T-helper 9 cell (primary cell): Measurements from ENCODE around the gene ZNF224.
"Not testable (repeated sequence)": the region's sequence is repeated elsewhere in the genome, so short reads cannot be mapped to it uniquely, and the experiment has no call there.

ENCODE experiments used
- DNase-seq: peaks from one replicate; pipeline ENCODE4 v3.0.0-alpha.2; 2020
- total RNA-seq, 2 donors: gene quantifications; one replicate each; lab custom pipeline; 2026; lab: John Stamatoyannopoulos, UW

The ZNF224 gene
- total RNA-seq, result 45.1 to 78.6 reads per million in 2 donors

DNA sequence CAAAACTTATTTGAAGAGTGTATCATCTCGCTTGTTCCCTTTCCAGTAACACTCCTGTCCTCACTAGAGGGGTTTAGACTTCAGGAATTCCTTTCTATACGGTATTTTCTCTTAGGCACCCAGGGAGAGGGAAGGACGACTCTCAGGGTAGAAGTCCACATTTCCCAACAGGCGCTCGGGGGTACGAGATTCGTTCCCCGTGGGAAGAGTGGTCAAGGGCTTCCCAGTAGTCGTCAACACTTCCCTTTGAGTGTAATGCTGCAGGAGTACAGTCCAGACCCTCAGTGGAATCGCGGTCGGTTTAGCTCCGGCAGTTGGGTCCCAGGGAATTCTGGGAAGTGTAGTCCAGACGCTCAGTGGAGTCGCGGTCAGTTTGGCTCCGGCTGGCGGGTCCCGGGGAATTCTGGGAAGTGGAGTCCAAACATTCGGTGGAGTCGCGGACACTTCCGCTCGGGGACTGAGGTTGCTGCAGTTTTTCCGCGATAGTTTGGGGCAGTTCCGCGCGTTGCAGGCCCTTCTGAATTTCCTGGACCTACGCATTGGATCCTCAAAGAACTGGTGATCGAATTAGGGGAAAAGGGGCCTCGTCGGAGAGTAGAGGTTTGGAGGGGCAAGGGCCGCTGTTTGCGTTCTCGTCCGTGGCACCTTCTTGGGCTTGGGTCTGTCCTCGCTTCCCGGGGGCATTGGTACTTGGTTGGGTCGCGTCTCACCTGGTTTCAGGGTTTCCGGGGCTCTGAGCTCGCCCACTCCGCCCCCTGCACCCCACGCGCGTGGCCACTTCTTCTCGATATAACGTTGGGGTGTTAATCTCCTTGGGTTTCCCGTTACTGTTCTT is at the start of gene ZNF224:
Gene ZNF224 (plus strand): TSS at position 431 of the 835 bp plus-strand sequence. CDS start 3,513 bp downstream, outside the sequence.
- DNase-seq, result peak; percentile 64

DNA sequence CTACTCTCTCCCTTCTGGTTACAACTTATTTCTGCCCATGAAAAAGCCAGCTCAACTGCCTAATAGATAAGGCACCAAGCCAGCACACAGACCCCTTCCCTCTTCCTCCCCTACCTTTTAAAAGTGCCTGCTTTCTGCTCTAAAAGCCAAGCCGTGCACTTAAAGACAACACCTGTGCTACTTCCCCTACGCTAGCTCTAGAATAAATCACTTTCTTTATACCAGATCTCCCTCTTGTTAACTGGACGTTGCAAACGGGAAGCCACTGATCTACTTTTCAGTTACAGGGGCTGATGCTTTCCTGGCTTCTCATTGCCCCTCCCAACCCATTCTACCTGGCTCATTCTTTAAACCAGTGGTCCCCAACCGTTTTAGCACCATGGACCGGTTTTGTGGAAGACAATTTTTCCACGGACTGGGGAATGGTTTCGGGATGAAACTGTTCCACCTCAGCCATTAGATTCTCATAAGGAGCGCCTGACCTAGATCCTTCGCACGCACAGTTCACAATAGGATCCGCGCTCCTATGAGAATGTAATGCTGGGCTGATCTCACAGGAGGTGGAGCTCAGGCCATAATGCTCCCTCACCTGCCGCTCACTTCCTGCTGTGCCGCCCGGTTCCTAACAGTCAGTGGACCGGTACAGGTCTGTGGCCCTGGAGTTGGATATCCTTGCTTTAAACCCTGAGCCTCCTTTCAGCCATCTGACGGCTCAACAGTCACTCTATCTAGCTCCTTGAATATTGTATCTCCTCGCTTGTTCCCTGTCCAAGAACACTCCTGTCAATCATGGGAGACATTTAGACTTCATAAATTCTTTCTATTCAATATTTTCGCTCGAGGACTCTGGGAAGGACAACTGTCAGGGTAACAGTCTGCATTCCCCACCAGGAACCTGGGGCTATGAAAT is 43.2 kb upstream of the ZNF224 start:
- DNase-seq, result no peak

DNA sequence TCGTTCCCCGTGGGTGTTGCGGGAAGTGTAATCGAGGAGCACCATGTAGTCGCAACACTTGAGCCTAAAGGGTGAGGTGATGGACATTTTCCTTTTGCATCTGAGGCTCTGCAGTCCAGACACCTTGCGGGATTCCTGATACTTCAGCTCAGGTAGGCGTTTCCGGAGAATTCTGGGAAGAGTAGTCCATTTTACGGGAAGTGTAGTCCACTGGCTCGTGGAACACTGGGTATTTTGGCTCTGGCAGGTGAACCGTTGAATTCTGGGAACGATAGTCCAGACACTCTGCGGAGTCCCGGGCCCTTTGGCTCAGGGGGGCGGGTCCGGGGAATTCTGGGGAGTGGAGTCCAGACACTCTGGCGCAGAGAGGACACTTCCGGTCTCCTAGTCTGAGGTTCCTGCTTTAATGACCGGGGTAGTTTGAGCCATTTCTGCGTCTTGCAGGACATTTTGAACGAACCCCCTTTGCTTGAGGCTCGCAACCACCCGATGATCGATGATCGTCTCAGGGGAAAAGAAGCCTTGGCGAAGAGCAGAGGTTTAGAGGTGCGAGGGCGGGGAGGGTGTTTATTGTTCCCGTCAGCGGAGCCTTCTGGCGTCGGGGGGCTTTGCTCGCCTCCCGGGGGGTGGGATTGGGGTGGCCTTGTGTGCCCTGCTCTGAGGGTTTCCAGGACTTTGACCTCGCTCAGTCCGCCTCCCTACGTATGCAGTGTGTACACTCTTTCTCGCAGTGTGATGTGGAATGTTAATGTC is 42.3 kb upstream of the ZNF224 start, which contains the start of gene ZNF223:
Gene ZNF223 (plus strand): TSS at position 387 of the 753 bp plus-strand sequence. CDS start 3,141 bp downstream, outside the sequence.
- DNase-seq, result peak; percentile 19

DNA sequence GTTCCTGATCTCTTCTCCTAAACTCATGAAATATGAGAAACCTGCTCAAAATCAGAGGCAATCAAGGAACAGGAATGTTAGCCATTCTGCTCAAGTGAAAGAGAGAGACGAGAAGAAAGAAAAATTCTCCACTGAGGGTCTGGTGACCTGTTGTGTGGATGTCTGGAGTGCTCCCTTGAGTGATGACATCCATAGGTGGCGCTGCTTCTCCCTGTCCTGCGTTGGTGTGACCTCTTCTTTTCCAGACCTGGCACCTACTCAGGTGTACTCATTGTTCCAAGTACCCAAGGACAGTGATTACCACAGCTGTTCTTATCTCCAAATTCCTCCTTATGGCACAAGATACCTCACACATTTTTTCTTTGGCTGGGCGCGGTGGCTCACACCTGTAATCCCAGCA is 38.3 kb upstream of the ZNF224 start:
- no peak for DNase-seq

- no peak for DNase-seq
Observed at GRCh38 chr19:44059229-44059628, 34.9 kb upstream of the ZNF224 start.

DNA sequence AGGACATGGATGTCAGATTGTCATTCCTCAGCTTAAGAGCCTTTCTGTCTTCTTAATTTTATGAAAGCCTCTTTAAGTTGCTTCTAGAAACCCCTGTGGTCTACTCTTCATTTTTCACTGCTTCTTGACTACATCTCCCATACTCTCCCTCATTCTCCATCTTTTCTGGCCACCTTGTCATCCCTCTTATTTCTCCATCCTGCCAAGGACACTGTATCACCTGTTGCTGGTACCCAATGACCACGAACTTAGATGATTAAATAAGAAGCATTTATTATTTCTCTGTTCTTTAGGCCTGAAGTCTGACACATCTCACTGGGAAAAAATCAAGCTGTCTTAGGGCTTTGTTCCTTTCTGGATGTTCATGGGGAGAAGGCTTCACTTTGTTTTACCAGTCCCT is 33.1 kb upstream of the ZNF224 start:
- DNase-seq, result no peak

DNA sequence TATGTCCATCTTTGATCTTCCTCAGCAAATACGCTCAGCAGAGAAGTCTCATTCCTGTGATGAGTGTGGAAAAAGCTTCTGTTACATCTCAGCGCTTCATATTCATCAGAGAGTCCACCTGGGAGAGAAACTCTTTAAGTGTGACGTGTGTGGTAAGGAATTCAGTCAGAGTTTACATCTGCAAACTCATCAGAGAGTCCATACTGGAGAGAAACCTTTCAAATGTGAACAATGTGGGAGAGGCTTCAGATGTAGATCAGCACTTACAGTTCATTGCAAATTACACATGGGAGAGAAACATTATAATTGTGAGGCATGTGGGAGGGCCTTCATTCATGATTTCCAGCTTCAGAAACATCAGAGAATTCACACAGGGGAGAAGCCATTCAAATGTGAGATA is 27.9 kb upstream of the ZNF224 start:
- DNase-seq, result no peak

- DNase-seq, result no peak
Observed at GRCh38 chr19:44069415-44069814, 24.7 kb upstream of the ZNF224 start.

GRCh38 chr19:44071824-44072542 is 22.2 kb upstream of the ZNF224 start, which contains the start of gene ZNF284:
Gene ZNF284 (plus strand): TSS chr19:44072159. CDS start chr19:44076390, 4,231 bp downstream.
- peak; percentile 61 for DNase-seq

DNA sequence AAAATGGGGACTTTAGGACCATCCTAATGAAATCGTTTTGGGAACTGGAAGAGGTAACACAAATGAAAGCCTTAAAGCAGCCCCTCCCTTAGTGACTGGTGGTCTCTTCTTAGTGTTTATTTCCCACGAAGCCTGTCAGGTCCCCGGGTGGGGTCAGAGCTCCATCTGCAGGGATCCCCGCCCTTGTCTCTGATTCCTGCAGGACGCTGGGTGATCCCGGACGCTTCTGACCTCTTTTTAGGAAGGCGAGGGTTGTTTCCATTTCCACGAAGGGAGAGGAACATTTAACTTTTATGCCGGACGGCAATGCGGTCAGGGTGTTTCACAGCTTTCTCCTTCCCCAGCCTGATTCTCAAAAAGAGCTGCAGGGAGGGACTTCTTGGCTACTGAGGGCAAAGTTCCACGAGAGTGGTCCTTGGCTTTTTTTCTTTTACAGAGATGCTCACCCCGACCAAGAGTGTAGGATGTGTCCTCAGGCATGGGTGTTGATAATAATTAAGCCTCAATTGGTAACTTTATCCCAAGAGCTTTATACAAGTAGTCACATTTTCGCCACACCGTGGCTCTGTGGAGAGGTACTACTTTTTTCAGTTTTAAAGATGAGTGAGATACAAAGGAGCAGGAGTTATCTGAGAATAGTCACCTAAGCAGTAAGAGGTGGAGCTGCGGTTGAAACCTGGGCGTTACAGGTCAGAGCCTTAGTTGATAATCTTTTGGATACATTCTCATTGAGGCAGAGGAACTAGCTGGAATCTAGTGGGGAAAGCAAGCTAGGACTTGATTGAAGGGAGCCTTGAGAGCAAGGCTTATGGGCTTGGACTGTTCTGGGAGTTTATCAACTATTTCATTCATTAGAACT is 21.4 kb upstream of the ZNF224 start:
- no peak for DNase-seq

DNA sequence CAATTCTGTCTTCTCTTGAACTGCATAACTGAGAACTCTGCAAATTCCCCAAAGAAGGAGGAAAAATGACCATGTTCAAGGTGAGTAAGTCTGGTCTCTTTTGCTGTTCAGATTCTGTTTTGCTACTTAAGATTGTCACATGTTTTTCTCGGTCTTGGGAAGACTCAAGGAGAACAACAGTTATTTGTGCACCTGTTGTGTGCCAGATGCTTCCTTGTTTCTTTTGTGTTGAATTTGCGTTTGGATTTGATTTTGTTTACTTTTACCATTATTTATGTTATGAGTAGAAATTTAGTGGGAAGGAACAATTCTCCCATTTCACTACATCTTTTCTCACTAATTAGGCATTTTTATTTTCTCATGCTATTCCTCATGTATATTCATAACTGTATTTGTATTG is 17.8 kb upstream of the ZNF224 start:
- DNase-seq, result no peak

- DNase-seq, result no peak
Observed at GRCh38 chr19:44092108-44092507, 2.1 kb upstream of the ZNF224 start.

DNA sequence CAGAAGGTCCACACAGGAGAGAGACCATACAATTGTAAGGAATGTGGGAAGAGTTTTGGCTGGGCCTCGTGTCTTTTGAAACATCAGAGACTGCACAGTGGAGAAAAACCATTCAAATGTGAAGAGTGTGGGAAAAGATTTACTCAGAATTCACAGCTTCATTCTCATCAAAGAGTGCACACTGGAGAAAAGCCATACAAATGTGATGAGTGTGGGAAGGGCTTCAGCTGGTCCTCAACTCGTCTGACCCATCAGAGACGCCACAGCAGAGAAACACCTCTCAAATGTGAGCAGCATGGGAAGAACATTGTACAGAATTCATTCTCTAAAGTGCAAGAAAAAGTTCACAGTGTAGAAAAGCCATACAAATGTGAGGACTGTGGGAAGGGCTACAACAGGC is 13.6 kb downstream of the ZNF224 start:
- DNase-seq, result no peak

GRCh38 chr19:44109458-44109857 is 15.3 kb downstream of the ZNF224 start:
- DNase-seq, result no peak

DNA sequence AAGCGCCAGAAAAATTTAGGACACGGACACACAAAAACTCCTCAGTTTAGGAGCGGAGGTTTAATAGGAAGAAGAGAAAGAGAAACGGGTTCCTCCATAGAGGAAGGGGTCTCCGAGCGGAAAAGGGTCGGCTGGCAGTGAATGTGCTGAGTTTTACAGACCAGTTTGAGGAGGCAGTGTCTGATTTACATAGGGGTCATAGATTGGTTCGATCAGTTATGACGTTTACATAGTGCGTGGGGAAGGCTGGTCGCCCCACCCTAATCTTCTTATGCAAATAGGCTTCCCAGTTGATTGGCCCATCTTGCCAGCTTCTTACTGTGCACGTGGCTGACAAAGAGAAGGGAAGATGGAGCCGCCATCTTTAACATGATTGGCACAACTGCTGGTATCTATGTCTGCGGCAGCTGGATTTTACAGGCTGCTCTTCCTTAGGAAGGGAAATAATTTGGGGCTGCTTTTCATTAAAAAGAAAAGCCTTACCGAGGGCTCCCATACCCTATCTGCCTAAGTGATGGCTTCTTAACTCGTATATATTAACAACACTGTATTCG is 17.8 kb downstream of the ZNF224 start:
- no peak for DNase-seq

DNA sequence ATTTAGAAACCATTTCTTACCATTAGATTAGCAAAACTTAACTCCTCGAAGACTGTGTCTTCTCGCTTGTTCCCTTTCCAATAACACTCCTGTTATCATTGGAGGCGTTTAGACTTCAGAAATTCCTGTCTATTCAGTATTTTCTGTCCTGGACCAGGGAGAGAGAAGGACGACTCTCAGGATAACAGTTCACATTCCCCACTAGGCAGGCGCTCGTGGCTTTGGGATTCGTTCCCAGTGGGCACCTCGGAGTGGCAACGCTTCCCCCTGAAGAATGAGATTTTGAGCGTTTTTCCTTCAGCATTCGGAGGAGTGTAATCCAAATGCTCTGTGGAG is 18.6 kb downstream of the ZNF224 start:
- no peak for DNase-seq

DNA sequence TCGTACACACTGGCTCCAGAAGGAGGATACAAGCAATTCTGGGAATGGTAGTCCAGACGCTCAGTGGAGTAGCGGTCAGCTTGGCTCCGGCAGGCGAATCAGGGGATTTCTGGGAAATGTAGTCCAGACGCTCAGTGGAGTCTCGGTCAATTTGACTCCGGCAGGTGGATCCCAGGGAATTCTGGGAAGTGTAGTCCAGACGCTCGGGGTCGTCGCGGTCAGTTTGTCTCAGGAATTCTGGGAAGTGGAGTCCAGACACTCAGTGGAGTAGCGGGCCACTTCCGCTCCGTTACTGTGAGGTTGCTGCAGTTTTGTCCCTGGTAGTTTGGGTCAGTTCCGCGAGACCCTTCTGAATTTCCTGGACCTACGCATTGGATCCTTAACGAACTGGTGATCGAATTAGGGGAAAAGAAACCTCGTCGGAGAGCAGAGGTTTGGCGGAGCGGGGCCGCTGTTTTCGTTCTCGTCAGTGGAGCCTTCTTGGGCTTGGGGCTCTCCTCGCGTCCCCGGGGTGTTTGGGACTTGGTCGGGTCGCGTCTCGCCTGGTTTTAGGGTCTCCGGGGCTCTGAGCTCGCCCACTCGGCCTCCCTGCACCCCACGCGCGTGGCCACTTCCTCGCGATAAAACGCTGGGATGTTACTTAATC is 19.1 kb downstream of the ZNF224 start, which contains the start of gene ZNF225:
Gene ZNF225 (plus strand): TSS at position 262 of the 646 bp plus-strand sequence. CDS start 2,429 bp downstream, outside the sequence.
- DNase-seq, result peak; percentile 55

DNA sequence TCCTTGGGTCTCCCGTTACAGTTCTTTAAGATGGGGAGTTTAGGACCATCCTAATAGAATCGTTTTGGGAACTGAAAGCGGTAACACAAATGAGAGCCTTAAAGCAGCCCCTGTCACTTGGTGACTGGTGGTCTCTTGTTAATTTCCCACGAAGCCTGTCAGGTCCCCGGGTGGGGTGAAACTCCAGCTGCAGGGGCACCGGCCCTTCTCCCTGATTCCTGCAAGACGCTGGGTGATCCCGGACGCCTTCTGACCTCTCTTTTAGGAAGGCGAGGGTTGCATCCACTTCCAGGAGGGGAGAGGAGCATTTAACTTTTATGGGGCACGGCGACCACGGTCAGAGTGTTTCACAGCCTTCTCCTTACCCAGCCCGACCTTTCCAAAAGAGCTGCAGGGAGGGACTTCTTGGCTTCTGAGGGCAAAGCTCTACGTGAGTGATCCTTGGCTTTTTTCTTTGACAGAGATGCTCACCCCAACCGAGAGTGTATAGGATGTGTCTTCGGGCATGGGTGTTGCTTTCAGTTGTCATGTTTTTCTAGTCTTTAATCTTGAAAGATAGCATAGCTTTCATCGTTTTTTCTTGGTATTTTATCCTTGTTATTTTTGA is 19.7 kb downstream of the ZNF224 start:
- DNase-seq, result no peak

DNA sequence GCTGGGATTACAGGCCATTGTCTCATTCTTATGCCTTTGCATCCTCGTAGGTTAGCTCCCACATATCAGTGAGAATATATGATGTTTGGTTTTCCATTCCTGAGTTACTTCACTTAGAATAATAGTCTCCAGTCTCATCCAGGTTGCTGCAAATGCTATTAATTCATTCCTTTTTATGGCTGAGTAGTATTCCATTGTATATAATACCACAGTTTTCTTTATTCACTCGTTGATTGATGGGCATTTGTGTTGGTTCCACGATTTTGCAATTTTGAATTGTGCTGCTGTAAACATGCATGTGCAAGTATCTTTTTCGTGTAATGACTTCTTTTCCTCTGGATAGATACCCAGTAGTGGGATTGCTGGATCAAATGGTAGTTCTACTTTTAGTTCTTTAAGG is 27.0 kb downstream of the ZNF224 start:
- not testable (repeated sequence) for DNase-seq

GRCh38 chr19:44131955-44132354 is 37.8 kb downstream of the ZNF224 start:
- DNase-seq, result no peak
